ENCODE measurements around the gene TLK1.
A peak's percentile ranks its signal among the peaks of the same experiment; 100 is the strongest.
"Not testable (repeated sequence)": the region's sequence is repeated elsewhere in the genome, so short reads cannot be mapped to it uniquely, and the experiment has no call there.

TLK1 gene

GRCh38 chr2:171083451-171083850 lies 77.2 kb downstream of the TLK1 start:
- no peak for DNase-seq (ENCODE audit: low read depth)

- no peak for DNase-seq (ENCODE audit: low read depth)
Measured at GRCh38 chr2:171081649-171082111, 79.0 kb downstream of the TLK1 start.

DNA sequence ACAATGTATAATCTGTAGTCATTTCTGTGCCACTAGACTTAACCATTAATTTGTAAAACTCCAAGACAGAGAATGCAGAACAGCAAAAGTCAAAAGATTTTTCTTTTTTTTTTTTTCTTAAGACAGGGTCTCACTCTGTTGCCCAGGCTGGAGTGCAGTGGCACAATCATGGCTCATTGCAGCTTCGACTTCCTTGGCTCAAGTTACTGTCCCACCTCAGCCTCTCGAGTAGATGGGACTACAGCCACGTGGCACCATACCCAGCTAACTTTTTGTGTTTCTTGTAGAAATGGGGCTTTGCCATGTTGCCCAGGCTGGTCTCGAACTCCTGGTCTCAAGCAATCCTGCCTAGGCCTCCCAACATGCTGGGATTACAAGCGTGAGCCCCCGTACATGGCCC lies 80.1 kb downstream of the TLK1 start:
- DNase-seq (ENCODE audit: low read depth) = no peak

DNA sequence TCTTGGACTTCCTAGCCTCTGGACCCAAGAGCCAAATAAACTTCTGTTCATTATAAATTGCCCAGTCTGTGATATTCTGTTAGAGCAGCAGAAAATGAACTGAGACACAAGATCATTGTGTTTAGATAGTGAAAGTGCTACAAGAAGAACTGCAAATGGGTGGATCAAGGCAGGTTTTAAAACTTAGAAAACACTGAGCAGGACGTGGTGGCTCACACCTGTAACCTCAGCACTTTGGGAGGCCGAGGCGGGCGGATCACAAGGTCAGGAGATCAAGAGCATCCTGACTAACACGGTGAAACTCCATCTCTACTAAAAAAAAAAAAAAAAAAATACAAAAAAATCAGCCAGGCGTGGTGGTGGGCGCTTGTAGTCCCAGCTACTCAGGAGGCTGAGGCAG lies 84.3 kb downstream of the TLK1 start:
- DNase-seq (ENCODE audit: low read depth) = not testable (repeated sequence)

DNA sequence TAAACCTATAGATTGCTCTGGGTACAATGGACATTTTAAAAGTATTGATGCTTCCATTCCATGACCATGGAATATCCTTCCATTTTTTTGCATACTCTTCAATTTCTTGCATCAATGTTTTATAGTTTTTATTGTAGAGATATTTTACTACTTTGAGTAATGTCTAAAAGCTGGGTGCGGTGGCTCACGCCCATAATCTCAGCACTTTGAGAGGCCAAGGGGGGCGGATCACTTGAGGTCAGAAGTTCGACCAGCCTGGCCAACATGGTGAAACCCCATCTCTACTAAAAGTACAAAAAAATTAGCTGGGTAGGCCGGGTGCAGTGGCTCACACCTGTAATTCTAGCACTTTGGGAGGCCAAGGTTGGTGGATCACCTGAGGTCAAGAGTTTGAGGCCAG lies 88.5 kb downstream of the TLK1 start:
- DNase-seq (ENCODE audit: low read depth) = no peak

- DNase-seq (ENCODE audit: low read depth) = peak; percentile 17
Measured at GRCh38 chr2:171069286-171069956, 91.3 kb downstream of the TLK1 start.

- DNase-seq (ENCODE audit: low read depth) = no peak
Measured at GRCh38 chr2:171066110-171066509, 94.6 kb downstream of the TLK1 start.

DNA sequence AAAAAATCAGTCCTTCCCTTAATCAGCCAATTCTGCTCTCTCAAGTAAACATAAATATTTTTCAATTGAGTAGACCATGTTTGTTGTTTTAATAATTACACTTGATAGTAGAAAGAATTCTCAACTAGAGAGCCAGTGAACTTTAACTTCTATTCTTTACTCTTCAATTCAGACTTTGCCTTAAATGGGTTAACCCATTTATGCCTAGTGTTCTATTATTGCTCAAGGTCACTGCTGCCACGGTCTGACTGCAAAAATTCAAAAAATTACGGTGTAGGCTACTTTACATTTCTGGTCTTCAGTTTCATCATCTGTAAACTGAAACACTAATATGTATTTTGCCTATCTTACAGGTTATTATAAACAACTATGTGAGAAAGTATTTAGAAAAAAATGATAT lies 103.1 kb downstream of the TLK1 start:
- no peak for DNase-seq (ENCODE audit: low read depth)

GRCh38 chr2:171056307-171056706 lies 104.4 kb downstream of the TLK1 start:
- peak; percentile 41 for DNase-seq (ENCODE audit: low read depth)

- no peak for DNase-seq (ENCODE audit: low read depth)
Measured at GRCh38 chr2:171049691-171050090, 111.0 kb downstream of the TLK1 start.

DNA sequence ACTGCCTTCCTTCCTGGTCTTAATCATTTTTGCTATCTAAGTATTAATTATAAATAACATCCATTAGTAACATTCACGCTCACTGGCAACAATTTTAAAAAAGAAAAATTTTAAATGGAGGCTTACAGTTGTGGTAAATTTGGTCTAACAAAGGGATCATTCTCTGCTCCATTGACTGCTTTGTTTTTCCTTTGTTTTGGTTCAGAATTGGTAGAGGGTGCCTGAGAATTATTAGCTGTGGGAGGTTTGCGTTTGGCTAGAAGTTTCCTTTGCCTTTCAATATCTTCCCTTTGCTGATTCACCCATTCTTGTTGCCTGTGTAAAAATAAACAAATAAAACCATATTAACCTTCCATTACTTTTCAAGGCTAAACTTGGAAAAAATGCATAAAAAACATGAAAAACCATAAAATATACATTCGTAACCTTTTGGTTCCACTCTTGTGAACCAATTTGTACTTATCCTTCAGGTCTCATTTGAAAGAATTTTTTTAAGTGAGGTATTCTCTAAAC lies 114.6 kb downstream of the TLK1 start:
- no peak for DNase-seq (ENCODE audit: low read depth)

DNA sequence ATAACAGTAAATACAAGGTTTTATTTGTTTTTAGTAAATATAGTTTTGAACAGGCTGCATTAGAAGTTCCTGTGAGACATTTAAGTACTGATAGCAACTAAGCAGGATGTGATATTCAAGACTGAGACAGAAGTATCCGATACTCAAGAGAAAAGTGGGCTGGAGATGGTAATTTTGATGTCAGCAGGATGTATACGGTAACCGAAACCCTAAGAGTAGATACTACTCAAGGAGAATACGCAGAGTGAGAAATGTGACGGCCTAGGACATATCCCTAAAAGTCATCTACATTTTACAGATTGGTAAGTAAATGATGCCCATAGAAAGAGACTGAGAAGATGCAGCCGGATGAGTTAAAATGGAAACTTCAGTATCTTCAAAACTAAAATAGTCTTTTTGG lies 116.3 kb downstream of the TLK1 start:
- no peak for DNase-seq (ENCODE audit: low read depth)

GRCh38 chr2:171042253-171042969 lies 118.3 kb downstream of the TLK1 start:
- DNase-seq (ENCODE audit: low read depth) = no peak

DNA sequence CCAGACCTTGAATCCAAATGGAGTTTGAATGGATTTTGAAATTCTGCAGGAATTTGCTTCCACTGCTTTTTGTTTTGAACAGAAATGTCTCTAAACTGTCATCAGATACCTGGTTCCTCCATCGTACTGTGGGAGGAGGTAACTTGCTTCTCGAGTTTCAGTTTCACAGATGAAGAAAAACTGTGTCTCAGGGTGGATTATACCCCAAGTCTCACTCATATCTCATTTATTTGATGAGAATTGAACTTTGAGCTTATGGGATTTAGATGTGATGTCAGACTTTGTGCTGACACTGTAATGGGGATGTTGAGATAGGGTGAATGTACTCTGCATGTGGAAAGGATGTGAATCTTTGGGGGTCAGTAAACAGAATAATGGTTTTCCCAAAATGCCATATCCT lies 124.2 kb downstream of the TLK1 start:
- DNase-seq (ENCODE audit: low read depth) = no peak

GRCh38 chr2:171034315-171034714 lies 126.4 kb downstream of the TLK1 start:
- no peak for DNase-seq (ENCODE audit: low read depth)

- DNase-seq (ENCODE audit: low read depth) = no peak
Measured at GRCh38 chr2:171025214-171025613, 135.5 kb downstream of the TLK1 start.

GRCh38 chr2:171018522-171018921 lies 142.2 kb downstream of the TLK1 start:
- DNase-seq (ENCODE audit: low read depth) = no peak

- DNase-seq (ENCODE audit: low read depth) = no peak
Measured at GRCh38 chr2:171016125-171016524, 144.6 kb downstream of the TLK1 start.

GRCh38 chr2:171013851-171014250 lies 146.8 kb downstream of the TLK1 start:
- peak; percentile 59 for DNase-seq (ENCODE audit: low read depth)

DNA sequence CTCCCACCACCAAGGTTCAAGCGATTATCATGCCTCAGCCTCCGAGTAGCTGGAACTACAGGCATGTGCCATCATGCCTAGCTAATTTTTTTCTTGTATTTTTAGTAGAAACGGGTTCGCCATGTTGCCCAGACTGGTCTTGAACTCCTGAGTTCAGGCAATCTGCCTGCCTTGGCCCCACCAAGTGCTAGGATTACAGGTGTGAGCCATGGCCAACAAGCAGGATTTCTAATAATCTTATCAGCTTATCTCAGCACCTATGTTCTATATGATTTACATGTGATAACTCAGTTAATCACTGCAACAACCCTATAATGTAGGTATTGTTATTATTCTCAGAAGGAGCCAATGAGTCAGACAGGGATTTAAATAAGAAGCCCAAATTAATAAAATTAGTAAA lies 151.3 kb downstream of the TLK1 start:
- DNase-seq (ENCODE audit: low read depth) = no peak

DNA sequence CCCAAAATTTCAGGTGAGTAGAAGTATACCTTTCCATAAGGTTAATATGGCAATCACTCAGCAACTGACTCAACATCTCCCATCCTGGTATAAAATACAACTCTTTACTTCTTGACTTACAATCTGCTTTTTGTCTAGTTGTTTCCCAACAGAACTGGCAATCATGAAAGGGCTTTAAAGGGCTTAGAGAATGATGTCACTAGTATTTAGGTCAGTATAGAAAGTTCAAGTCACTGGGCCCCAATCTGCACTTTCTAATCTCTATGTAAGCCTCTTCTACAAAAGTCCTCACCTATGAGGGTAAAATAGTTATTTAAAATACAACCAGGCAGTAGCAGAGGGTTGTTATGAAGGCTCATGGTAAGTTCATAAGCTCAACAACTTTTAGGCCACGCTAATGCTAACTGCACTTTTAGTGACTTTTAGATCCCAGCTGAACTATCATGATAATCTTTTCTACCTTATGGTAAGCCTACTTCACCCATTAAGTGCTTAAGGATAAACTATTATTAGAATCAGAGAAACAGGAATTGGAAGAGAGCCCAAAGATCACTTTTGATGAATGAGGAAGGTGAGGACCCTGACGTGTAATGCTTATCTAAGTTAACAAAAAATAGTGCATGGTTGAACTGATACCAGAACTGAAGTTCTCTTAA lies 152.0 kb downstream of the TLK1 start:
- peak; percentile 87 for DNase-seq (ENCODE audit: low read depth)

GRCh38 chr2:171004833-171005232 lies 155.9 kb downstream of the TLK1 start:
- no peak for DNase-seq (ENCODE audit: low read depth)

- DNase-seq (ENCODE audit: low read depth) = no peak
Measured at GRCh38 chr2:171004363-171004762, 156.3 kb downstream of the TLK1 start.

Data from amniotic epithelial cell (primary cell).